Measurements from ENCODE around the gene KCNV2.
"Not testable (repeated sequence)": the region's sequence is repeated elsewhere in the genome, so short reads cannot be mapped to it uniquely, and the experiment has no call there.

KCNV2 gene

GRCh38 chr9:2704504-2704903, 12.8 kb upstream of the KCNV2 start:
- no peak for DNase-seq
- Histone ChIP-seq H3K4me3 (no peak overlapping the region), H3K27me3 (no peaks in the 10 kb centered on the region), H3K4me1 (peaks cover 0 to 12% (median 0%) of the 10 kb centered on the region in 4 donors), H3K36me3 (no peaks in the 10 kb centered on the region), H3K9me3 (no peaks in the 10 kb centered on the region), H3K27ac (no peak overlapping the region)
- no peak for TF ChIP-seq CTCF (IDR thresholded peaks at IDR 0.05)
- intact Hi-C loops (cut with DNase I; ENCODE audit: low total_unique reads), result no loop called here

GRCh38 chr9:2707256-2707655, 10.1 kb upstream of the KCNV2 start:
- H3K27ac ChIP-seq; DNase-seq; H3K36me3 ChIP-seq; H3K27me3 ChIP-seq; intact Hi-C loops (cut with DNase I; ENCODE audit: low total_unique reads); H3K4me3 ChIP-seq; H3K9me3 ChIP-seq: not testable (repeated sequence)
- peaks cover 0 to 12% (median 0%) of the 10 kb centered on the region in 4 donors for H3K4me1 ChIP-seq

GRCh38 chr9:2709645-2710101, 7.6 kb upstream of the KCNV2 start:
- no peaks in the 10 kb centered on the region for H3K36me3 ChIP-seq
- H3K9me3 ChIP-seq, result no peaks in the 10 kb centered on the region
- DNase-seq, result no peak
- TF ChIP-seq CTCF (IDR thresholded peaks at IDR 0.05), result no peak
- no peak overlapping the region for H3K4me3 ChIP-seq
- intact Hi-C loops (cut with DNase I; ENCODE audit: low total_unique reads), result no loop called here
- H3K27ac ChIP-seq, result no peak overlapping the region
- H3K4me1 ChIP-seq, result peaks cover 0 to 12% (median 0%) of the 10 kb centered on the region in 4 donors
- no peaks in the 10 kb centered on the region for H3K27me3 ChIP-seq

GRCh38 chr9:2711716-2712115, 5.6 kb upstream of the KCNV2 start:
- no peak for DNase-seq
- intact Hi-C loops (cut with DNase I; ENCODE audit: low total_unique reads), result no loop called here
- no peaks in the 10 kb centered on the region for H3K36me3 ChIP-seq
- no peaks in the 10 kb centered on the region for H3K27me3 ChIP-seq
- no peak overlapping the region for H3K4me3 ChIP-seq
- no peaks in the 10 kb centered on the region for H3K9me3 ChIP-seq
- H3K4me1 ChIP-seq, result peaks cover 0 to 3% (median 0%) of the 10 kb centered on the region in 4 donors
- no peak overlapping the region for H3K27ac ChIP-seq
- TF ChIP-seq CTCF (IDR thresholded peaks at IDR 0.05), result no peak

- Histone ChIP-seq H3K27ac (no peak overlapping the region), H3K36me3 (peaks cover 0 to 6% (median 3%) of the 10 kb centered on the region in 3 donors), H3K27me3 (no peaks in the 10 kb centered on the region), H3K4me3 (no peak overlapping the region), H3K4me1 (no peaks in the 10 kb centered on the region), H3K9me3 (no peaks in the 10 kb centered on the region)
- no peak for DNase-seq
- intact Hi-C loops (cut with DNase I; ENCODE audit: low total_unique reads), result no loop called here
- TF ChIP-seq CTCF (IDR thresholded peaks at IDR 0.05), result no peak
Measured at GRCh38 chr9:2718001-2718697, 839 bp downstream of the KCNV2 start.

GRCh38 chr9:2718698-2719033, 1.4 kb downstream of the KCNV2 start:
- intact Hi-C loops (cut with DNase I; ENCODE audit: low total_unique reads), result no loop called here
- peaks cover 0 to 6% (median 3%) of the 10 kb centered on the region in 3 donors for H3K36me3 ChIP-seq
- H3K27me3 ChIP-seq, result no peaks in the 10 kb centered on the region
- no peak overlapping the region for H3K4me3 ChIP-seq
- no peak for DNase-seq
- no peaks in the 10 kb centered on the region for H3K9me3 ChIP-seq
- H3K4me1 ChIP-seq, result no peaks in the 10 kb centered on the region
- H3K27ac ChIP-seq, result no peak overlapping the region
- TF ChIP-seq CTCF (IDR thresholded peaks at IDR 0.05), result no peak
